Left colon (tissue), 2 donors: ENCODE data around the gene MGP. TPM values are rescaled to one million over a fixed set of nuclear protein-coding genes. Genes with fewer than 3 reads are reported as not detected.

Source experiments
- ATAC-seq: fragments of 200-7000 bp; cut with Tn5 transposase; one replicate; pipeline ENCODE4 v1.9.1; 2020; ENCODE audit warnings: mild to moderate bottlenecking, moderate library complexity
- DNase-seq, 2 donors: peaks; one replicate each; pipeline ENCODE4 v3.0.0-alpha.2; 2020
- intact Hi-C, 2 donors: fragments of 100-400 bp; cut with DNase I in 1 of 2; cut with micrococcal nuclease in 1 of 2; formaldehyde crosslinking; loops; one replicate each; pipeline versions ENCODE4 v1.11.2 to v1.14.0; 2022; cut with DNase I, micrococcal nuclease
- long read RNA-seq: library from polyadenylated mRNA; unstranded; transcript quantifications from one replicate; pipeline ENCODE4 v2.0.0, GENCODE V29; 2021
- total RNA-seq, 2 donors: library from RNA; stranded (reverse); fragmentation: NEBNext Ultra II Directional; extraction: Animal tissue kit (Norgen Biotek cat#: 25700); gene quantifications; one replicate each; pipeline ENCODE4 v1.2.1, GENCODE V29; 2021
- donor health status: DM: no; HTN: no; CAD: no.
- donor health status: DM: yes; HTN: yes; CAD: no.

MGP gene
- total RNA-seq: 100 to 1,000 TPM in 1 of 2 donors, 10 to 100 TPM in 1; 77.0 to 248 TPM
- long read RNA-seq, transcript MGP-203 (4 exons, 1,405 nt): major isoform, 8 of 8 reads
- long read RNA-seq, partial matches to known transcripts: 0 of 8 reads
- long read RNA-seq, other reads (novel, unspliced or antisense): 0 of 8 reads

GRCh38 chr12:14885718-14886221 lies at the start of gene MGP:
MGP (minus strand) TSS chr12:14885854; CDS start chr12:14885791, 63 bp downstream.
- DNase-seq: no peak
- intact Hi-C loops: no loop called here
- ATAC-seq: no peak

GRCh38 chr12:14935031-14935430 lies 49.4 kb upstream of the MGP start:
- intact Hi-C loops: no loop called here
- DNase-seq (no peak), ATAC-seq (peak; percentile 97)

GRCh38 chr12:14934511-14934910 lies 48.9 kb upstream of the MGP start:
- intact Hi-C loops: no loop called here
- DNase-seq (no peak), ATAC-seq (no peak)

DNA sequence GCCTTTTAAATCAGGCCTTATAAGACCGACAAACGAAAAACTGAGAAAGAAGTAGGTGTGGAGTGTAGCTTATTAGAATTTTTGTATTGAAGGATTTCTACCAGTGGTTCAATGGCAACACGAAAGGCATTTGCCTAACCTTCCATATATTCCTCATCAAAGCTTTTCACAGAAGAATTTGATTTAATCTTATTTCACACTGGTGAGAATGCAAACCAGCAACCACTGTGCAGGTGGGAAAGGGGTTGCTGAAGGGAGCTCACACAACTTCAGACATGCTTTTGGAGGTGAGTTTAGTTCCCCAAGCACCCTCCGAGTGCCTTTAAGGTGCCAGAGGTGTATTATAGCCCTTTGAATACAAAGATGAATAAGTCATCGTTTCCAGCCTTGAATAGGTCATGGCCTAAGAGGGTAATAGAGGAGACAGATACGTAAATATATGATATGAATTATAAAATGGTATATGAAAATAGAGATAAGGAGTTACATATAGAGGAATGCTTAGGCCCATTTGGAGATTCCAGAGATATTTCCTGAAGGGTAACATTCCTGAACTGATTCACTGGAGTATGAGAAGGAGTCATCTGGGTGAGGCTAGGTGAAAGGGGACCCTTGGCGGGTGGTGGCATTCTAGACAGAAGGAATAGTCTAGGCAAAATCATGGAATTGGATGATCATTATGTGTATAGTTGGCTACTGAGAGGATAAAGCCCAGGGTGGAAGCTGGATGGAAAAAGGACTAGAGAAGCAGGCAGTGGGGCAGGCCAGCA lies 46.3 kb upstream of the MGP start:
- DNase-seq: no peak
- intact Hi-C loops: no loop called here
- ATAC-seq: no peak

DNA sequence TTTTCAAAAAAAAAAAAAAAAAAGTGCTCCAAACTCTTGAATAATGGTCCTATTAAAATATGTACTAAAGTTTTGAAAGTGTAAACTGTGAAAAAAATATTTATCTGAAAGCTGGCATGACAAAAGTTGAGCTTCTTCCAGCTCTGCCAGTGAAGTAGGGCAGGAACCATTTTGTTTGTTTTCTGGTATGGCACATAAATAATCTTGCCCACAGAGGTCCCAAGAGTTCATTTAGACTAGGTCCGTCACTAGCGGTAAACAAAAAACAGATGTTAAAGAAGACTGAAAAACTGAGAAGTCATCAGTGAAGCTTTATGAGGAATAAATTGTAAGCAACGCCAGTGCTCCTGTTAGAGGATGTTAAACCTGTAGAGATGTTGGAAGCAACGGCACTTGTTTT lies 45.7 kb upstream of the MGP start:
- DNase-seq (no peak), ATAC-seq (no peak)
- intact Hi-C loops: no loop called here

- intact Hi-C loops: no loop called here
- ATAC-seq (no peak), DNase-seq (no peak)
These were observed 44.6 kb upstream of the MGP start for GRCh38 chr12:14930299-14930698.

- intact Hi-C loops: no loop called here
- ATAC-seq (peak; percentile 62), DNase-seq (no peak)
These were observed 43.3 kb upstream of the MGP start for GRCh38 chr12:14928931-14929330.

GRCh38 chr12:14927267-14927666 lies 41.6 kb upstream of the MGP start:
- intact Hi-C loops: no loop called here
- no peak for ATAC-seq
- DNase-seq: no peak

DNA sequence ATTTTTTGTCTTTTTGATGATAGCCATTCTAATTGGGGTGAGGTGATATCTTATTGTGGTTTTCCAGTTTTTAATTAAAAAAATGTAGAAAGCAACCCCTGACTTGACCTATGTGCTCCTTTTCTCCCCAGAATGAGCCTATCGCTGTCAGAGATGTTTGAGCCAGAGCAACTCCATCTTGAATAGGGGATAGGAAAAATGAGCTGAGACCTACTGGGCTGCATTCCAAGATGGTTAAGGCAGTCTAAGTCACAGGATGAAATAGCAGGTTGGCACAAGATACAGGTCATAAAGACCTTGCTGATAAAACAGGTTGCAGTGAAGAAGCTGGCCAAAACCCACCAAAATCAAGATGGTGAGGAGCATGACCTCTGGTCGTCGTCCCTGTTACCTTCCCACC lies 38.9 kb upstream of the MGP start:
- ATAC-seq (no peak), DNase-seq (no peak)
- intact Hi-C loops: no loop called here

GRCh38 chr12:14923944-14924343 lies 38.3 kb upstream of the MGP start:
- ATAC-seq (no peak), DNase-seq (no peak)
- intact Hi-C loops: no loop called here

DNA sequence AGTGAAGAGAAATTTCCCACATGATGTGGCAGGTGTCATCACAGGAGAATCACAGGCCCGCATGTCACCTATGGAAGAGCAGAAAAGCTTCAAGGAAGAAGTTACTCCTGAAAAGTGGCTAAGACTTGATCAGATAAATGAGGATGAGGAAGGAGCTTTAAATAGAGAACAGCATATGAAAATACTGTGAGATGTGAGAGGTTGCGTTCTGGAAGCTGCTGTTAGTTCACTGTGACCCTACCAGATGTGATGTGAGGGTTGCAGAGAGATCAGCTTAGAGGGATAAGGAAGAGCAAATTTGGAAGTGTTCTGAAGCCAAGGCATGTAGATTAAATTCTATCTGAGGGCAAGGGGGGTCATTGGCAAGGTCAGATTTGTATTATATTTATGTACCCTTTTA lies 35.6 kb upstream of the MGP start:
- intact Hi-C loops: no loop called here
- ATAC-seq (no peak), DNase-seq (no peak)

- ATAC-seq (no peak), DNase-seq (no peak)
- intact Hi-C loops: no loop called here
These were observed 34.9 kb upstream of the MGP start for GRCh38 chr12:14920475-14921126.

DNA sequence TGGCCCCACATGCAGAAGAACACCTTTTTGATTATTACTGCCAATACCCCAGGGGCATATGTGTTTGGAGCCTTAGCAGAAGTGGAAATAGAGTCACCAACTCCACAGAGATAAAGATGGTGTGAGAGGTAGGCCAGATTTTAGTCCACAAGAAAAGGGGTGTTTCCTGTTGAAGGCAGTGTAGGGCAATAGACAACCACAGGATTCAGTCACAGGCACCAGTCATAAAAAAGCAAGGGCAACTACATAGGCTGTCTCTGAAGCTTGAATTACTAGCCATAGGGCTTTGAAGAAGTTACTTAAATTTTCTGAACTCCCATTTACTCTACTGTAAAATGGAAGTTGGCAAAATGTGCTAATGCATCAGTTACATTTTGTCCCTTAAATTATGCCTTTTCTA lies 33.8 kb upstream of the MGP start:
- ATAC-seq (no peak), DNase-seq (no peak)
- intact Hi-C loops: no loop called here

DNA sequence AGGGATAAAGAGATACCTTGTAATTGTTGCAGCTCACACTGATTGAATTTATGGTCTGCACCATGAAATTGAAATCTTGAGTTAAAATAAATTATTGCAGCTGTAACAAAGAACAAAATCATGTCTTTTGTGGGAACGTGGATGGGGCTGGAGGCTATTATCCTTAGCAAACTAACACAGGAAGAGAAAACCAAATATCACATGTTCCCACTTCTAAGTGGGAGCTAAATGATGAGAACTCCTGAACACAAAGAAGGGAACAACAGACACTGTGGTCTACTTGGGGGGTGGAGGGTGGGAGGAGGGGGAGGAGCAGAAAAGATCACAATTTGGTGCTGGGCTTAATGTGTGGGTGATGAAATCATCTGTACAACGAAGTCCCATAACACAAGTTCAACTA lies 30.1 kb upstream of the MGP start:
- ATAC-seq: no peak

GRCh38 chr12:14913381-14913781 lies 27.7 kb upstream of the MGP start:
- intact Hi-C loops: no loop called here
- DNase-seq: peak in 1 of 2 donors; percentile 58
- peak; percentile 47 for ATAC-seq

More for the DNA sequence above, 30.1 kb upstream of the MGP start:
- no peak for DNase-seq
- intact Hi-C loops: no loop called here

DNA sequence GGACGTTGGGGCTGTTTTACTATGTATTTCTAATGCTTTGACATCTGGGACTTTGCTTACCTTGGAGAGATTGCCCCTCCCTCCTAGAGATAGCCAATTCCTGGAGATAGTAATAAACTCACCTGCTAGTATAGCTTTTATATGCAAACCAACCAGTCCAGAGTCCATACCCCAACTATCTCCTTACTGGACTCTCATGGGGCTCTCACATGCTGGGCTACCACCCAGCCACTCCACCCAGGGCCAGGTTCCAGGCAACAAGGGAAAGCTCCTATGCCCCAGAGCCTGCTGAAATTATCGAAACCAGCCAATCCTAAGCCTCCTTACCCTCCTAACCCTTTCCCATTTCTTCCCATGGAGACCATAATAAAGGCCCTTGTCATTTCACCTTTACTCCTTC lies 25.5 kb upstream of the MGP start:
- DNase-seq (peak; percentile 17 to 70), ATAC-seq (peak; percentile 96)
- intact Hi-C loops: no loop called here

- DNase-seq (no peak), ATAC-seq (no peak)
- intact Hi-C loops: no loop called here
These were observed 24.6 kb upstream of the MGP start for GRCh38 chr12:14910090-14910915.

DNA sequence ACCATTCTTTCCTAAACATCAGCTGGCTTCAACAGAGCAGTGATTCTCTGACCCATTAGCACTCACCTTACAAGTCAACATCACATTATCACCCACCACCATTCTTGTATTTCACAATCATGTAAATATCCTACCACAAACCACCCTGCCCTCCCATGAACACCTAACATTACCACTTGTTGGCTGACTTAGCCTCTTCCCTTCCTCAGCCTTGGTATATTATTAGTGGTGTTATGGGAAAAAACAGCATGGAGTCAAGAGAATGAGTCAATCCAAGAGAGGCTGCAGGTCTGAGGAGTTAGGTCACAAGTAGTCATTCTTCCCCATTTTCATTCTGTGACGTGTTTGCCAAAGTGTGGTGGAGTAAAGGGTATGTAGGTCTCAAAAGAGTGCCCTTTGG lies 22.3 kb upstream of the MGP start:
- ATAC-seq (no peak), DNase-seq (no peak)
- intact Hi-C loops: no loop called here

DNA sequence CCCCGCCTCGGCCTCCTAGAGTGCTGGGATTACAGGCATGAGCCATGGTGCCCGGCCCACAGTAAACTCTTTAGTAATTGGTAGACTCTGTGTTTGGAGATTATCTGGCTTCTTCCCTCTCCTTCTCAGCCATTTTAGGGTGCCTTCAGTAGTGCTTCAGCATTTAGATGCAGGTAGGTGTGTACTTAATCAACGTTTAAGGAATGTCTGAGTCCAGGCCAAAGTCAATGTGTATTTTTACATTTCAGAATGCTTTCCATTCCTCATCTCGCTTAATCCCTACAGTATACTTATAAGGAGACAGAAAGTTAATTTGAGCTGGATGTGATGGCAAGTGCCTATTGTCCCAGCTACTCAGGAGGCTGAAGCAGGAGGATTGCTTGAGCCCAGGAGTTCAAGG lies 20.5 kb upstream of the MGP start:
- no peak for DNase-seq
- no peak for ATAC-seq
- intact Hi-C loops: no loop called here
